ENCODE measurements around the gene CDH18.

CDH18 gene

DNA sequence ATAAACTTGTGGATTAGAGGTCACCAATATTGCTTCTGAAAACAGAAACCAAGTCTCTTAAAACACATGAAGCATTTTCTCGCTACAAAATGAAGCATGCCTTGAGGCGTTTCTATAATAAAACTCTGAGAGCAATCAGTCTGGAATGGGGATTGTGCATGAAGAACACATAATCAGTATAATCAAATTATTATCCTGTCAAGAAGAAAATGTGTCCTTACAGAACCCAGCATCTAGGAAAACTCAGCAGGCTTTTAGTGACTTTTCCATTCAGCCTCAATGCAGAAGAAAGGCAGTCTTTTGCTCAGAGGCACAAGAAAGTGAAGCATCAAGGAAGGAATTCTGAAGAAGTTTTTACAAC is 121.9 kb downstream of the CDH18 start:
- TF ChIP-seq, protein P1, sequence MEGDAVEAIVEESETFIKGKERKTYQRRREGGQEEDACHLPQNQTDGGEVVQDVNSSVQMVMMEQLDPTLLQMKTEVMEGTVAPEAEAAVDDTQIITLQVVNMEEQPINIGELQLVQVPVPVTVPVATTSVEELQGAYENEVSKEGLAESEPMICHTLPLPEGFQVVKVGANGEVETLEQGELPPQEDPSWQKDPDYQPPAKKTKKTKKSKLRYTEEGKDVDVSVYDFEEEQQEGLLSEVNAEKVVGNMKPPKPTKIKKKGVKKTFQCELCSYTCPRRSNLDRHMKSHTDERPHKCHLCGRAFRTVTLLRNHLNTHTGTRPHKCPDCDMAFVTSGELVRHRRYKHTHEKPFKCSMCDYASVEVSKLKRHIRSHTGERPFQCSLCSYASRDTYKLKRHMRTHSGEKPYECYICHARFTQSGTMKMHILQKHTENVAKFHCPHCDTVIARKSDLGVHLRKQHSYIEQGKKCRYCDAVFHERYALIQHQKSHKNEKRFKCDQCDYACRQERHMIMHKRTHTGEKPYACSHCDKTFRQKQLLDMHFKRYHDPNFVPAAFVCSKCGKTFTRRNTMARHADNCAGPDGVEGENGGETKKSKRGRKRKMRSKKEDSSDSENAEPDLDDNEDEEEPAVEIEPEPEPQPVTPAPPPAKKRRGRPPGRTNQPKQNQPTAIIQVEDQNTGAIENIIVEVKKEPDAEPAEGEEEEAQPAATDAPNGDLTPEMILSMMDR (conservative IDR thresholded peaks at IDR 0.05; ENCODE audit: low read depth, low read length) = no peak
- no peak overlapping the region for H3K4me3 ChIP-seq (ENCODE audit: low read length)
- DNase-seq (ENCODE audit: low read depth) = no peak

DNA sequence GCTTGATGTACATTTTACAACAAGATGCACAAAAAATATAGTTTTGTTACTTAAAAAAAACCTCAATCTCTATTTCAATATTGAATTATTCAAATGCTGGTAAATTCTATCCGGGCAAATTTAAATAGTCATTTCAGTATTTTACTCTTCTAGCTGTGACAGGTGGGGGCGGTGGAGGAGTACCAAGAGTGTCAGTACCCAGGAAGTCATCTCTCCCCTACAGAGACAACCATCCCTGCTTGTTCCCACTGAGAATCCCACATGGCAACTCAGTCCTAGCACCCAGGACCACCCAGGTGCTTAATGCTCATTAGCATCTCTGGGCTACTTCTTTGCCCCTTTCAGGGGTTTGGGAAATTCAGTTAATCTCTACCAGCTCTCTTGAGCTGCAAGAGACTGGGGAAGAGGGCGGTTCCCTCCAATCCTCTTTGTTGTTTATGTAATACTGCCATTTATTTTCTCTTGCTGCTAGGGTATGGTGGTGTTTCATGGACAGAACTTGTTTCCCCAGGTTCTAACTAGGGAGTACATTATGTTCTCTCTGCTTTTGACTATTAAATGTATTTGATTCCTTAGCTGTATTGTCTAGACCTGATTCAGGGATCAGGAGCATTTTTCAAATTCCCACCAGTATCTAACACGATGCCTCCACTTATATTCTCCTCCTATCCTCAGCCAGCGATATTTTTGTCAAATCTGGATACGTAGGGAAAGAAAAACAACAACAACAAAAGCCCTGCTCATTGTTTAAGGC is 122.5 kb downstream of the CDH18 start:
- TF ChIP-seq, protein P1 (conservative IDR thresholded peaks at IDR 0.05; ENCODE audit: low read depth, low read length) = no peak

DNA sequence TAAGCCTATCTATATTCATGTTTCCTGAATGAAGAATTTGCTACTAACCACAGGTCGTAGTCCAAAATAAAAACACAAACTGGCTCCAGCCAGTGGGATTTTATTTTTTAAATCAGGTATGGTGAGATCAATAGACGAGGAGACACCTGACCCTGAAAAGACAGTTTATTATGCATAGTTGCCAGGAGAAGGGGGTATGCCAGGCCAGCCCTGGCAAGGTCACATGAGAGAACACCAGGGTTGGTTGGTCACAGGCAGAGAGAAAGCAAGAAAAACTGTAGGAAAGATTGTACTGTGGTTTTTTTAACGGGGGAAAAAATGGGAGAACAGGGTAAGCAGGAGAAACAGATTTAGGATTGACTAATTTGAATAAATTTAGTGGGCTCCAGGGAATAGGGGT is 125.3 kb downstream of the CDH18 start:
- TF ChIP-seq, protein P1 (conservative IDR thresholded peaks at IDR 0.05; ENCODE audit: low read depth, low read length) = no peak

More for the DNA sequence above, 122.5 kb downstream of the CDH18 start:
- DNase-seq (ENCODE audit: low read depth) = no peak
- H3K4me3 ChIP-seq (ENCODE audit: low read length) = no peak overlapping the region

DNA sequence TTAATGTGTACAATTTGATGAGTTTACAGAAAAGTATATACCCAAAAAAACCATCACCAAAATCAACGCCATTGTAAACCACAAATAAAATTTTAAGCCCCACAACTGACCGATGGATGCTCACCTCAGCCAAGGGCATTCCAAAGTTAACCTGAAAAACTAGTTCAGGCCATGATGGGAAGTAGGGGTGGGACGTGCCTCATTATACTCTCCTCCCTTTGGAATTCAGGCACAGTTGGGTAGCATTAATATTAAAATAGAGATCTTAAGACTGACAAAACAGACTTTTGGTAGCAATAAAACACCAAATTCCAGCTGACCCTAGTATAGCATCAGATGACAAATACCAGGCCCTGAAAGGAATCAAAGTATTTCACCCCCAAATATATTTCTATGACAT is 129.0 kb downstream of the CDH18 start:
- TF ChIP-seq, protein P1 (conservative IDR thresholded peaks at IDR 0.05; ENCODE audit: low read depth, low read length) = no peak
- no peak for DNase-seq (ENCODE audit: low read depth)
- no peak overlapping the region for H3K4me3 ChIP-seq (ENCODE audit: low read length)

More for the DNA sequence above, 125.3 kb downstream of the CDH18 start:
- no peak overlapping the region for H3K4me3 ChIP-seq (ENCODE audit: low read length)
- DNase-seq (ENCODE audit: low read depth) = no peak

DNA sequence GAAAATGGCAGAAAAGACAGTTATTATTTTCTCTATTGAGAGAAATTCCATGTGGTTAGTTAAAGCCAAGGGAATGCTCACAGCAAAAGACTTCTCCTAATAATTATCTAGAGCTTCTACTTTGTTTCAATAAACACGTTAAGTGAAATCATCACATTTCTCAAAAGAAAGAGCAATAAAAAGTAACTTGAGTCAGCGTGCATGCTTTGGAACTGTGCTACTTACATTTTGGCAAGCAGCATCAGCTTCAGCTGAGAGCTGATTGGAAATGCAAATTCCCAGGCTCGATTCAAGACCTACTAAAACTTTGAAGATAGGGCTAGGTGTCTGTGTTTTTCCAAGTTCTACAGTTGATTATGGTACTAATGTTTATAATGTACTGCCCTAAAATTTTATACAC is 132.1 kb downstream of the CDH18 start:
- no peak overlapping the region for H3K4me3 ChIP-seq (ENCODE audit: low read length)
- TF ChIP-seq, protein P1 (conservative IDR thresholded peaks at IDR 0.05; ENCODE audit: low read depth, low read length) = no peak
- DNase-seq (ENCODE audit: low read depth) = no peak

DNA sequence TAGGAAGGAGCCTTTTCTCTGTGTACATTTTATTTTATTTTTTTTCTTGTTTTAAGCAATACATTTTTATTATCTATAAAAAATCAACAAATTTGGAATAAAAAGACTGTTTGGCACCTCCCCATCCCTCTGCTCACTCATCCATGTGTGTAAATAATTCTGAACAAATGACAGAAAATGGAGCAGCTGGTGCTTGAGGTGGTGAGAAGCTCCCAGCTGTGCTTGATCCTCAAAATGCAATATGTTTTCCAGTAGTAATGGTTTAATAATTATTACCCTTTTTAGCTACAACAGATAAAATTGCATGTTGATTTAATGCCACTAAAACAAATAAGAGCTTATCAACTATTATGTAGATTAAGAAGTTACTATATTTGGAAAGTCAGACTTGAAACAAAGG is 132.5 kb downstream of the CDH18 start:
- DNase-seq (ENCODE audit: low read depth) = no peak
- TF ChIP-seq, protein P1 (conservative IDR thresholded peaks at IDR 0.05; ENCODE audit: low read depth, low read length) = no peak
- H3K4me3 ChIP-seq (ENCODE audit: low read length) = no peak overlapping the region

DNA sequence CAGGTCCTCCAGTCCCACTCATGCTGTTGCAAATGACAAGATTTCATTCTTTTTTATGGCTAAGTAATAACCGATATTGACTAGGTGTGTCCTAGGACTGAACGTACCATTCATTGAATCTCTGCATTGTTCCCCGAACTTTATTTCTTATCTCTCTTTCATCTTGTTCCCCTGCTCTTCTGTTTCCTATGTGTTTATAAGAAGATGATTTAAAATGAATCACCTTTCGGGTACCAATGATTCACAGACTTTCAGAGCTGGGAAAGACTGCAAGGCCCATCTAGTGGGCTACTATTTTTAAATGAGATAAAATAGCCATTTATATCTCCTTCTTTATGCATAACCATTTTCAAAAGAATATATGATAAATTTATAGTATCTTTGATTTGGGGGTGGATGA is 133.0 kb downstream of the CDH18 start:
- DNase-seq (ENCODE audit: low read depth) = no peak
- H3K4me3 ChIP-seq (ENCODE audit: low read length) = no peak overlapping the region
- TF ChIP-seq, protein P1 (conservative IDR thresholded peaks at IDR 0.05; ENCODE audit: low read depth, low read length) = no peak
